Esophagus mucosa (tissue), 1 donor: Measurements from ENCODE around the gene CYP2S1. TPM values are rescaled to one million over a fixed set of nuclear protein-coding genes. Genes with fewer than 3 reads are reported as not detected.

Experiments
- total RNA-seq: library from RNA; stranded (reverse); gene quantifications from one replicate; pipeline ENCODE4 v1.2.4, GENCODE V29; 2023
- donor health status: DM: yes; HTN: yes; CAD: no.

Gene CYP2S1
- total RNA-seq, 1 donor from 2014 or later, result 10.4 TPM

Other genes starting within 250 kb of the CYP2S1 start
- gene CYP2B6, start 201.9 kb upstream of the CYP2S1 start, total RNA-seq, result not detected
- not detected for gene CYP2A13, start 104.8 kb upstream of the CYP2S1 start, total RNA-seq
- gene CYP2F1, start 78.8 kb upstream of the CYP2S1 start, total RNA-seq, result 0.36 TPM
- gene AXL, start 26.0 kb downstream of the CYP2S1 start, total RNA-seq, result 4.0 TPM
- 116 TPM for gene HNRNPUL1, start 71.2 kb downstream of the CYP2S1 start, total RNA-seq
- 19.3 TPM for gene CCDC97, start 117.0 kb downstream of the CYP2S1 start, total RNA-seq
- 53.8 TPM for gene TGFB1, start 160.7 kb downstream of the CYP2S1 start, total RNA-seq
- gene B9D2, start 170.9 kb downstream of the CYP2S1 start, total RNA-seq, result 4.3 TPM
- 20.0 TPM for gene TMEM91, start 183.3 kb downstream of the CYP2S1 start, total RNA-seq
- 15.7 TPM for gene EXOSC5, start 204.1 kb downstream of the CYP2S1 start, total RNA-seq
- gene BCKDHA, start 204.6 kb downstream of the CYP2S1 start, total RNA-seq, result 49.3 TPM
- gene B3GNT8, start 234.2 kb downstream of the CYP2S1 start, total RNA-seq, result 40.4 TPM
- 34.6 TPM for gene DMAC2, start 246.7 kb downstream of the CYP2S1 start, total RNA-seq
- gene ERICH4, start 249.9 kb downstream of the CYP2S1 start, total RNA-seq, result not detected